Measurements from ENCODE around the gene ELMO2.

Gene ELMO2

GRCh38 chr20:46330831-46331371, 75.5 kb downstream of the ELMO2 start:
- DNase-seq: no peak

GRCh38 chr20:46330072-46330763, 76.2 kb downstream of the ELMO2 start:
- DNase-seq: no peak

GRCh38 chr20:46328200-46328882, 78.1 kb downstream of the ELMO2 start:
- DNase-seq: no peak

- DNase-seq: no peak
Observed at GRCh38 chr20:46327557-46327956, 78.9 kb downstream of the ELMO2 start.

GRCh38 chr20:46325789-46326188, 80.6 kb downstream of the ELMO2 start:
- DNase-seq: no peak

GRCh38 chr20:46324960-46325703, 81.3 kb downstream of the ELMO2 start:
- DNase-seq: no peak

- no peak for DNase-seq
Observed at GRCh38 chr20:46324379-46324778, 82.0 kb downstream of the ELMO2 start.

GRCh38 chr20:46323557-46323956, 82.9 kb downstream of the ELMO2 start:
- DNase-seq: no peak

- DNase-seq: no peak
Observed at GRCh38 chr20:46322641-46323040, 83.8 kb downstream of the ELMO2 start.

GRCh38 chr20:46317685-46318177, 88.7 kb downstream of the ELMO2 start:
- DNase-seq: no peak

- no peak for DNase-seq
Observed at GRCh38 chr20:46316984-46317684, 89.3 kb downstream of the ELMO2 start.

Data from stimulated activated CD4-positive, alpha-beta T cell treated with anti-CD3 and anti-CD28 coated beads, Interleukin-2, amount 100 ng/mL, for 48 hours (primary cell).